ENCODE measurements around the gene MT1E. TPM values are rescaled to one million over a fixed set of nuclear protein-coding genes. Genes with fewer than 3 reads are reported as not detected.

The MT1E gene
- total and polyA plus RNA-seq, 2 of the 8 experiments (the other 6 are each of a cell fraction or from before 2014, with no cell fraction given) = 7.9 to 117 TPM

GRCh38 chr16:56675685-56676210 is 50.2 kb downstream of the MT1E start:
- FAIRE-seq (no peak), DNase-seq (ENCODE audit: low read depth in 1 of 2, low spot score in 2 of 2) (peak in 1 of 2 experiments; percentile 73)
- H3K27ac ChIP-seq (ENCODE audit: low read depth, low read length) = no peak overlapping the region
- H3K4me2 ChIP-seq (ENCODE audit: insufficient read depth in 1 of 2, low read depth in 2 of 2, low read length in 2 of 2) = peak overlapping the region; percentile 78 to 90
- H3K9me3 ChIP-seq (ENCODE audit: insufficient read depth in 2 of 2, low read depth in 1 of 2, low read length in 1 of 2) = no peaks in the 10 kb centered on the region
- peaks cover 0 to 13% (median 3%) of the 10 kb centered on the region in 4 experiments; a peak in 5 of 7 replicates for H3K4me1 ChIP-seq (replicated peaks in 1 of 4; ENCODE audit: control insufficient read depth in 3 of 4, insufficient read depth in 4 of 4, low read length in 3 of 4)
- H3K14ac ChIP-seq (ENCODE audit: insufficient read length) = no peak overlapping the region
- peak overlapping the region; percentile 44; the same call in 1 of the 2 replicates for H2BK12ac ChIP-seq (ENCODE audit: low read depth, low read length)
- H3K18ac ChIP-seq (ENCODE audit: extremely low read depth, low read length) = peak overlapping the region; percentile 79
- no peak overlapping the region for H3K9ac ChIP-seq (replicated peaks in 1 of 4; ENCODE audit: extremely low read depth in 1 of 4, low read depth in 3 of 4, low read length in 3 of 4)
- H3K79me2 ChIP-seq (ENCODE audit: control insufficient read depth in 1 of 2, insufficient read depth in 2 of 2, low read length in 2 of 2) = no peaks in the 10 kb centered on the region
- no peak overlapping the region for H4K5ac ChIP-seq (ENCODE audit: insufficient read length, low read depth, low read length)
- H3K23ac ChIP-seq (ENCODE audit: insufficient read length) = no peak overlapping the region
- no peaks in the 10 kb centered on the region for H3K36me3 ChIP-seq (ENCODE audit: control insufficient read depth in 2 of 4, insufficient read depth in 4 of 4, low read length in 3 of 4)
- ChIA-PET CTCF (ENCODE audit: partially characterized antibody) (interaction anchor here (0.7 to 6.0 kb wide), 11 partner anchors 27 to 111 kb away, joined by 3 to 57 read pairs (median 3); partner anchors contain the start of gene MT1E), POLR2A (ENCODE audit: partially characterized antibody) (interaction anchor here (0.7 to 12.9 kb wide), 12 partner anchors 7 to 82 kb away, joined by 3 to 205 read pairs (median 4); partner anchors contain the start of genes MT1E, MT1G, MT1H and MT2A)
- H4K8ac ChIP-seq (ENCODE audit: extremely low read depth, insufficient read depth, low read length) = no peak overlapping the region
- no peak overlapping the region for H2AK5ac ChIP-seq (ENCODE audit: low read depth, low read length)
- TF ChIP-seq KDM4A (IDR thresholded peaks at IDR 0.05; ENCODE audit: low read depth, low read length, severe bottlenecking) (peak; percentile 65), CHD2 (IDR thresholded peaks at IDR 0.05; ENCODE audit: low read length) (no peak), EZH2 (IDR thresholded peaks at IDR 0.05; ENCODE audit: low read depth, low read length, severe bottlenecking) (peak; percentile 10), HDAC6 (IDR thresholded peaks at IDR 0.05; ENCODE audit: low read depth, low read length) (no peak), SIX5 (IDR thresholded peaks at IDR 0.05; ENCODE audit: low read depth, low read length) (no peak)
- no peaks in the 10 kb centered on the region for H4K20me1 ChIP-seq (replicated peaks in 1 of 2; ENCODE audit: control insufficient read depth in 1 of 2, insufficient read depth in 2 of 2, low read length in 2 of 2)
- H3K56ac ChIP-seq (replicated peaks; ENCODE audit: insufficient read length, low read depth, low read length) = no peak overlapping the region
- H3K23me2 ChIP-seq (ENCODE audit: low read depth, low read length) = no peaks in the 10 kb centered on the region; the same call in 1 of the 2 replicates
- H3K79me1 ChIP-seq (ENCODE audit: low read depth, low read length) = no peaks in the 10 kb centered on the region
- WGBS, 2 experiments (ENCODE audit: extremely low coverage in 1 of 2, insufficient coverage in 1 of 2, insufficient read length in 1 of 2, insufficient replicate concordance in 2 of 2, low coverage in 1 of 2, low lambda C conversion rate in 2 of 2, missing lambda C conversion rate in 1 of 2) = 4% methylated on average over 21 of the region's 32 CpGs; no CpG with 5 or more reads in 1 of the 2 experiments
- peak overlapping the region; percentile 91 for H2AFZ ChIP-seq (ENCODE audit: low read length)
- H3K4ac ChIP-seq (replicated peaks; ENCODE audit: insufficient read length, low read depth, low read length) = no peak overlapping the region
- H2BK20ac ChIP-seq (ENCODE audit: low read length) = peak overlapping the region; percentile 15; the same call in 1 of the 2 replicates
- no peak overlapping the region for H2BK15ac ChIP-seq (ENCODE audit: low read length)
- H4K91ac ChIP-seq (replicated peaks; ENCODE audit: insufficient read length, low read length) = peak overlapping the region; percentile 56
- peak overlapping the region; percentile 86 for H2BK5ac ChIP-seq (ENCODE audit: low read depth, low read length)
- H2BK120ac ChIP-seq (replicated peaks; ENCODE audit: low read depth, low read length) = no peak overlapping the region
- peak overlapping the region; percentile 40 to 62 (median 40) for H3K4me3 ChIP-seq (ENCODE audit: extremely low read depth in 1 of 4, insufficient read depth in 2 of 4, low read depth in 3 of 4, low read length in 4 of 4)
- H3K27me3 ChIP-seq (replicated peaks in 1 of 4; ENCODE audit: control insufficient read depth in 3 of 4, extremely low read depth in 1 of 4, insufficient read depth in 3 of 4, low read length in 3 of 4) = peaks cover 12 to 55% (median 35%) of the 10 kb centered on the region in 4 experiments
